Stomach (tissue), 4 donors: ENCODE results near the gene ZNF516.

Source experiments
- EP300 ChIP-seq: sonication (generic); formaldehyde crosslinking; IDR thresholded peaks from one replicate; pipeline ENCODE4 v1.6.1; 2017; ENCODE audit warnings: antibody characterized with exemption
- POLR2A ChIP-seq, 4 donors: fragments of 450-650 bp; IDR thresholded peaks; one replicate each; pipeline ENCODE4 v1.6.1; 2016; ENCODE audit warnings: antibody characterized with exemption in 4 of 4, control low read depth in 2 of 4, mild to moderate bottlenecking in 1 of 4, moderate library complexity in 1 of 4
- POLR2AphosphoS5 ChIP-seq, 3 donors: sonication (generic); formaldehyde crosslinking; IDR thresholded peaks; one replicate each; pipeline ENCODE4 v1.6.1; 2016; ENCODE audit warnings: antibody characterized with exemption in 3 of 3
- TF ChIP-seq, protein P1 (sequence below), 7 experiments: fragments of 450-650 bp in 4 of 7; fragments of 200-600 bp in 3 of 7; sonication (generic) in 3 of 7; IDR thresholded peaks; one replicate each; pipeline ENCODE4 v1.5.1; 2016 to 2019; ENCODE audit warnings: antibody characterized with exemption in 7 of 7, control low read depth in 2 of 7, mild to moderate bottlenecking in 1 of 7

DNA sequence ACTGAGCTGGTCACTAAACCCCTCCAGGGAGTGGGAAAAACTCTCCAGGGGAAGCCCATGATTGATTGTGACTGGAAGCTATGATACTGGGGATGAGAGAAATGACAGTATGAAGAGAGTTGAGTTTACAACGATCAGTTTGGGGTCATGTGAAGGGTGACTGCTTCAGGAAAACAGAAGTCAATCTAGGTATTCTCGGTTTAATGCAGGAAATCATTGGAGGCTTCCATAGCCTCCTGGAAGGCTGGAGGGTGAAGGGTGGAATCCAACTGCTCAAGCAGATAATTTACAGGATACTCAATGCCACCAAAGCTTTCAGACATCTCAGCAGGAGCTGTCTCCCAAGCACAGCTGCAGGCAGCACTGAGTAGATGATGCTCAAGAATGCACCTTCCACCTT lies 154.6 kb downstream of the ZNF516 start:
- no peak for TF ChIP-seq POLR2AphosphoS5 (IDR thresholded peaks at IDR 0.05)
- TF ChIP-seq, protein P1, sequence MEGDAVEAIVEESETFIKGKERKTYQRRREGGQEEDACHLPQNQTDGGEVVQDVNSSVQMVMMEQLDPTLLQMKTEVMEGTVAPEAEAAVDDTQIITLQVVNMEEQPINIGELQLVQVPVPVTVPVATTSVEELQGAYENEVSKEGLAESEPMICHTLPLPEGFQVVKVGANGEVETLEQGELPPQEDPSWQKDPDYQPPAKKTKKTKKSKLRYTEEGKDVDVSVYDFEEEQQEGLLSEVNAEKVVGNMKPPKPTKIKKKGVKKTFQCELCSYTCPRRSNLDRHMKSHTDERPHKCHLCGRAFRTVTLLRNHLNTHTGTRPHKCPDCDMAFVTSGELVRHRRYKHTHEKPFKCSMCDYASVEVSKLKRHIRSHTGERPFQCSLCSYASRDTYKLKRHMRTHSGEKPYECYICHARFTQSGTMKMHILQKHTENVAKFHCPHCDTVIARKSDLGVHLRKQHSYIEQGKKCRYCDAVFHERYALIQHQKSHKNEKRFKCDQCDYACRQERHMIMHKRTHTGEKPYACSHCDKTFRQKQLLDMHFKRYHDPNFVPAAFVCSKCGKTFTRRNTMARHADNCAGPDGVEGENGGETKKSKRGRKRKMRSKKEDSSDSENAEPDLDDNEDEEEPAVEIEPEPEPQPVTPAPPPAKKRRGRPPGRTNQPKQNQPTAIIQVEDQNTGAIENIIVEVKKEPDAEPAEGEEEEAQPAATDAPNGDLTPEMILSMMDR (IDR thresholded peaks at IDR 0.05), result no peak
- TF ChIP-seq POLR2A (IDR thresholded peaks at IDR 0.05), result no peak
- TF ChIP-seq EP300, result no peak
